ENCODE measurements around the gene SPEG. TPM values are rescaled to one million over a fixed set of nuclear protein-coding genes. Genes with fewer than 3 reads are reported as not detected.

Gene SPEG
- total and polyA plus RNA-seq, 2 of the 13 experiments (the other 11 are each of a cell fraction or from before 2014, with no cell fraction given): 0.18 to 0.24 TPM

DNA sequence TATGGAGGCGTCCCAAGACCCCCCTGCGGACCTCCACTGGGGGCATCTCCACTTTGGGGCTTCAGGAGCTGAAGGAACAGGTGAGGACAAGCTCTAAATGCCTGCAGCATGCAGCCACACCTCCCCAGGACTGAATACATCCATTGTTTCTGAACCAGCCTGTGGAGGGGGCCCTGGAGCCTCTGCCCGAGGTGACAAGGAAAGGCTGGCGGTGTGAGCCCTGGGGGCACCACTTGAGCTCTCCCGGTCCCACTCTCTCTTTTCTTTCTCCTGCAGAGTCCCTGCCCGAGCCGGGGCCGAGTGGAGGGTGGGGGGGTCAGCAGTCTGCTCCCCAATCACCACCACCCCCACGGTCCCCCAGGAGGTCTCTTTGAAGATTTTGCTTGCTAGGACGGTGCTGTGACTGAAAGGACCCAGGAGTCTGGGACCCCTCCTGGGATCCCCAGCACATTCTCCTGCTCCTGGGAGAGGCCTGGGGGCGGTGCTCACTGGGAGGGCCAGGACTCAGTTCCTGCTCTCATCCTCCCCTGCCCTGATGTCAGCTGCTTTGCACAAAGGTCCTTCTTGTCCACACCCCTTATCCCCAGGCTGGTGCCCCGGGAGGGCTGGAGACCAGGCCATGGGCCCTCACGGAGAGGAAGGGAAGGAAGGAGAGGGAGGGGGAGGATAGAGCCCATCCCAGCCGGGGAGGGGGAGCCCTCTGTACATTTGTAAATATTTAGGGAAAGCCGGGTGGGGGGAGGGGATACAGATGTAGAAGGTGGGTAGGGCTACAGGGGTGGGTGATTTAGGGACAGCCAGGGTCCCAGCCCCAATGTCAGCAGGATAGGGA is 103.2 kb downstream of the SPEG start (continued):
- peak; percentile 37; the same call in 1 of the 2 replicates for TF ChIP-seq SP4 (CRISPR knock-in tag; IDR thresholded peaks at IDR 0.05)
- TF ChIP-seq ZNF746 (CRISPR knock-in tag; IDR thresholded peaks at IDR 0.05): no peak
- TF ChIP-seq TBX2 (CRISPR knock-in tag; IDR thresholded peaks at IDR 0.05; ENCODE audit: borderline replicate concordance): peak; percentile 53; the same call in 1 of the 2 replicates
- TF ChIP-seq TOPORS (CRISPR knock-in tag; IDR thresholded peaks at IDR 0.05): no peak
- TF ChIP-seq, protein P1, sequence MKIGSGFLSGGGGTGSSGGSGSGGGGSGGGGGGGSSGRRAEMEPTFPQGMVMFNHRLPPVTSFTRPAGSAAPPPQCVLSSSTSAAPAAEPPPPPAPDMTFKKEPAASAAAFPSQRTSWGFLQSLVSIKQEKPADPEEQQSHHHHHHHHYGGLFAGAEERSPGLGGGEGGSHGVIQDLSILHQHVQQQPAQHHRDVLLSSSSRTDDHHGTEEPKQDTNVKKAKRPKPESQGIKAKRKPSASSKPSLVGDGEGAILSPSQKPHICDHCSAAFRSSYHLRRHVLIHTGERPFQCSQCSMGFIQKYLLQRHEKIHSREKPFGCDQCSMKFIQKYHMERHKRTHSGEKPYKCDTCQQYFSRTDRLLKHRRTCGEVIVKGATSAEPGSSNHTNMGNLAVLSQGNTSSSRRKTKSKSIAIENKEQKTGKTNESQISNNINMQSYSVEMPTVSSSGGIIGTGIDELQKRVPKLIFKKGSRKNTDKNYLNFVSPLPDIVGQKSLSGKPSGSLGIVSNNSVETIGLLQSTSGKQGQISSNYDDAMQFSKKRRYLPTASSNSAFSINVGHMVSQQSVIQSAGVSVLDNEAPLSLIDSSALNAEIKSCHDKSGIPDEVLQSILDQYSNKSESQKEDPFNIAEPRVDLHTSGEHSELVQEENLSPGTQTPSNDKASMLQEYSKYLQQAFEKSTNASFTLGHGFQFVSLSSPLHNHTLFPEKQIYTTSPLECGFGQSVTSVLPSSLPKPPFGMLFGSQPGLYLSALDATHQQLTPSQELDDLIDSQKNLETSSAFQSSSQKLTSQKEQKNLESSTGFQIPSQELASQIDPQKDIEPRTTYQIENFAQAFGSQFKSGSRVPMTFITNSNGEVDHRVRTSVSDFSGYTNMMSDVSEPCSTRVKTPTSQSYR (CRISPR knock-in tag; IDR thresholded peaks at IDR 0.05; ENCODE audit: borderline replicate concordance): peak; percentile 19; the same call in 1 of the 2 replicates
- no peak for TF ChIP-seq GATA4 (IDR thresholded peaks at IDR 0.05; ENCODE audit: borderline replicate concordance, low read depth)
- TF ChIP-seq RXRB (CRISPR knock-in tag; IDR thresholded peaks at IDR 0.05; ENCODE audit: borderline replicate concordance): 0 out of 2 replicates have a peak, but pooled peaks have one; percentile 8
- TF ChIP-seq, protein P2, sequence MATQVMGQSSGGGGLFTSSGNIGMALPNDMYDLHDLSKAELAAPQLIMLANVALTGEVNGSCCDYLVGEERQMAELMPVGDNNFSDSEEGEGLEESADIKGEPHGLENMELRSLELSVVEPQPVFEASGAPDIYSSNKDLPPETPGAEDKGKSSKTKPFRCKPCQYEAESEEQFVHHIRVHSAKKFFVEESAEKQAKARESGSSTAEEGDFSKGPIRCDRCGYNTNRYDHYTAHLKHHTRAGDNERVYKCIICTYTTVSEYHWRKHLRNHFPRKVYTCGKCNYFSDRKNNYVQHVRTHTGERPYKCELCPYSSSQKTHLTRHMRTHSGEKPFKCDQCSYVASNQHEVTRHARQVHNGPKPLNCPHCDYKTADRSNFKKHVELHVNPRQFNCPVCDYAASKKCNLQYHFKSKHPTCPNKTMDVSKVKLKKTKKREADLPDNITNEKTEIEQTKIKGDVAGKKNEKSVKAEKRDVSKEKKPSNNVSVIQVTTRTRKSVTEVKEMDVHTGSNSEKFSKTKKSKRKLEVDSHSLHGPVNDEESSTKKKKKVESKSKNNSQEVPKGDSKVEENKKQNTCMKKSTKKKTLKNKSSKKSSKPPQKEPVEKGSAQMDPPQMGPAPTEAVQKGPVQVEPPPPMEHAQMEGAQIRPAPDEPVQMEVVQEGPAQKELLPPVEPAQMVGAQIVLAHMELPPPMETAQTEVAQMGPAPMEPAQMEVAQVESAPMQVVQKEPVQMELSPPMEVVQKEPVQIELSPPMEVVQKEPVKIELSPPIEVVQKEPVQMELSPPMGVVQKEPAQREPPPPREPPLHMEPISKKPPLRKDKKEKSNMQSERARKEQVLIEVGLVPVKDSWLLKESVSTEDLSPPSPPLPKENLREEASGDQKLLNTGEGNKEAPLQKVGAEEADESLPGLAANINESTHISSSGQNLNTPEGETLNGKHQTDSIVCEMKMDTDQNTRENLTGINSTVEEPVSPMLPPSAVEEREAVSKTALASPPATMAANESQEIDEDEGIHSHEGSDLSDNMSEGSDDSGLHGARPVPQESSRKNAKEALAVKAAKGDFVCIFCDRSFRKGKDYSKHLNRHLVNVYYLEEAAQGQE (IDR thresholded peaks at IDR 0.05; ENCODE audit: borderline replicate concordance in 1 of 2, low read depth in 1 of 2, low read length in 2 of 2): no peak
- TF ChIP-seq, protein P3, sequence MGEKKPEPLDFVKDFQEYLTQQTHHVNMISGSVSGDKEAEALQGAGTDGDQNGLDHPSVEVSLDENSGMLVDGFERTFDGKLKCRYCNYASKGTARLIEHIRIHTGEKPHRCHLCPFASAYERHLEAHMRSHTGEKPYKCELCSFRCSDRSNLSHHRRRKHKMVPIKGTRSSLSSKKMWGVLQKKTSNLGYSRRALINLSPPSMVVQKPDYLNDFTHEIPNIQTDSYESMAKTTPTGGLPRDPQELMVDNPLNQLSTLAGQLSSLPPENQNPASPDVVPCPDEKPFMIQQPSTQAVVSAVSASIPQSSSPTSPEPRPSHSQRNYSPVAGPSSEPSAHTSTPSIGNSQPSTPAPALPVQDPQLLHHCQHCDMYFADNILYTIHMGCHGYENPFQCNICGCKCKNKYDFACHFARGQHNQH (CRISPR knock-in tag; IDR thresholded peaks at IDR 0.05): 0 out of 2 replicates have a peak, but pooled peaks have one; percentile 24
